HT1080 (cell line): ENCODE results near the gene TRDMT1. TPM values are rescaled to one million over a fixed set of nuclear protein-coding genes. Genes with fewer than 3 reads are reported as not detected.

ENCODE experiments used
- DNase-seq: peaks from one replicate; pipeline ENCODE4 v3.0.0-alpha.2; 2015; ENCODE audit warnings: low read depth
- small RNA-seq: library from RNA; depleted of rRNA; stranded (forward); fragments of <200 nt; gene quantifications from one replicate; pipeline ENCODE3, GENCODE V24; 2014
- total RNA-seq: library from RNA; depleted of rRNA; stranded (reverse); fragments of >200 nt; shearing (Covaris generic); gene quantifications from 2 replicates; pipeline ENCODE4 v1.2.3, GENCODE V29; 2014; rRNA removed

TRDMT1 gene
- total RNA-seq, 1 experiment from 2014 or later: 10.3 TPM

- DNase-seq: no peak
These were observed 92.4 kb downstream of the TRDMT1 start for GRCh38 chr10:17109046-17109445.

- no peak for DNase-seq
These were observed 94.5 kb downstream of the TRDMT1 start for GRCh38 chr10:17106991-17107390.

GRCh38 chr10:17101910-17102266 lies 99.6 kb downstream of the TRDMT1 start:
- no peak for DNase-seq

- DNase-seq: no peak
These were observed 100.1 kb downstream of the TRDMT1 start for GRCh38 chr10:17101257-17101909.

- no peak for DNase-seq
These were observed 100.9 kb downstream of the TRDMT1 start for GRCh38 chr10:17100586-17100985.

GRCh38 chr10:17098012-17098411 lies 103.5 kb downstream of the TRDMT1 start:
- DNase-seq: no peak

Small RNA genes within 50 kb of the gene (small RNA-seq; reads per million reads assigned to genes)
- not detected for gene AC067747.1

Other genes with a start within 250 kb of the TRDMT1 start
- 0.90 and 1.3 TPM in 2 replicates for gene CUBN, start 71.9 kb downstream of the TRDMT1 start, total RNA-seq
- 7,505 and 7,948 TPM in 2 replicates for gene VIM, start 26.6 kb upstream of the TRDMT1 start, total RNA-seq